ENCODE results near the gene DRAP1.

Gene DRAP1

GRCh38 chr11:65961267-65962140, 42.3 kb downstream of the DRAP1 start, which contains the start of gene SART1:
Gene SART1 (plus strand): TSS chr11:65961734. CDS start chr11:65961781, 47 bp downstream.
- DNase-seq (ENCODE audit: low read depth) = peak; percentile 86

DNA sequence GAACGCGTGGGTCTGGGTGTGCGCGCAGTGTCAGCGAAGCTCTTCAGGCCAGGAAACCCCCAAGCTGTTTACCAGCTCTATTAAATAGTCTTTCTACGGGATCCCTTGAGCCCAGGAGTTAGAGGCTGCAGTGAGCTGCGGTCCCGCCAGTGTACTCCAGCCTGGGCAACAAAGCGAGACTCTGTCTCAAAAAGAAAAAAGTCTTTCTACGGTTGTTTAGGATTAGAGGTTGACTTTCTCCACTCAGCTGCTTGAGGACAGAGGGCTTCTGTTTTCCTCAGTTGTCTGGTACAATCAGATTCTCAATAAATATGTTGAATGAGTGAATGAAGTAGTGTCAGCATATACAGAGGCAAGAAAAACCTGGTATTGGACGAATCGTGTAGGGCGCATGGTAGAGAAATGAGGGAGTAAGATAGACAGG, 42.9 kb downstream of the DRAP1 start:
- no peak for DNase-seq (ENCODE audit: low read depth)

DNA sequence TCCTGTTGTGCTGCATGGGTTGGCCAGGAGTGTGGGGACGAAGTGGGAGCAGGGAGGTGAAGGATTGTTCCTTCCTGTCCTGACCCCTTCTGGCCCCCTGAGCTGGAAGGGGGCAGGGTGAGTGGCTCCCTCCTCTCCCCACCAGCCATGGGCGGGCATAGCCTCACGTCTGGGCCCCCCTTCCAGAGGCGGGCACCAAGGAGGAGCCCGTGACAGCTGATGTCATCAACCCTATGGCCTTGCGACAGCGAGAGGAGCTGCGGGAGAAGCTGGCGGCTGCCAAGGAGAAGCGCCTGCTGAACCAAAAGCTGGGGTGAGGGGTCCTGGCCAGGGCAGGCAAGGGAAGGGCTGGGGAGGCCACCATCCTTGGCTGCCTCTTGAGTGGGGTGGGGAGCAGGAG, 45.7 kb downstream of the DRAP1 start:
- DNase-seq (ENCODE audit: low read depth) = no peak

DNA sequence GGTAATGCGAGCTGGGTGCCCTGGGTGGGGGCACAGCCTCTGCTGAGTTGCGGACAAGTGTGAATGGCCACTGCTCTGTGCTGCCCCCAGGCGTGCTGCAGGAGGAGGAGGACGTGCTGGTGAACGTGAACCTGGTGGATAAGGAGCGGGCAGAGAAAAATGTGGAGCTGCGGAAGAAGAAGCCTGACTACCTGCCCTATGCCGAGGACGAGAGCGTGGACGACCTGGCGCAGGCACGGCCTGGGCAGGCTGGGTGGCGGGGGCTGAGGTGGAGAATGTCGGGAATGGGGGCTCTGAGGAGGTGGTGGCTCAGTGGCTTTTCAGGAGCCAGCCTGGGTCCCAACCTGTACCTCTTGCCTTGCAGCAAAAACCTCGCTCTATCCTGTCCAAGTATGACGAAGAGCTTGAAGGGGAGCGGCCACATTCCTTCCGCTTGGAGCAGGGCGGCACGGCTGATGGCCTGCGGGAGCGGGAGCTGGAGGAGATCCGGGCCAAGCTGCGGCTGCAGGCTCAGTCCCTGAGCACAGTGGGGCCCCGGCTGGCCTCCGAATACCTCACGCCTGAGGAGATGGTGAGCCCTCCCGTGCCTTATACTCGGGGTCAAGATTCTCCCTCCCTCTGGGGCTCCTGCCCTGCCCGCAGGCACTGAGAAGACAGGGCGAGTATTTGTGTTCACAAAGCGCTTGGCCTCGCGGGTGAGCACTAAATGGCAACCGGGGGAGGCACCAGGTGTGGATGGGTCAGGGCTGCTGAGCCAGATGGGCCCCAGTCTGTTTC, 46.9 kb downstream of the DRAP1 start:
- DNase-seq (ENCODE audit: low read depth) = no peak

DNA sequence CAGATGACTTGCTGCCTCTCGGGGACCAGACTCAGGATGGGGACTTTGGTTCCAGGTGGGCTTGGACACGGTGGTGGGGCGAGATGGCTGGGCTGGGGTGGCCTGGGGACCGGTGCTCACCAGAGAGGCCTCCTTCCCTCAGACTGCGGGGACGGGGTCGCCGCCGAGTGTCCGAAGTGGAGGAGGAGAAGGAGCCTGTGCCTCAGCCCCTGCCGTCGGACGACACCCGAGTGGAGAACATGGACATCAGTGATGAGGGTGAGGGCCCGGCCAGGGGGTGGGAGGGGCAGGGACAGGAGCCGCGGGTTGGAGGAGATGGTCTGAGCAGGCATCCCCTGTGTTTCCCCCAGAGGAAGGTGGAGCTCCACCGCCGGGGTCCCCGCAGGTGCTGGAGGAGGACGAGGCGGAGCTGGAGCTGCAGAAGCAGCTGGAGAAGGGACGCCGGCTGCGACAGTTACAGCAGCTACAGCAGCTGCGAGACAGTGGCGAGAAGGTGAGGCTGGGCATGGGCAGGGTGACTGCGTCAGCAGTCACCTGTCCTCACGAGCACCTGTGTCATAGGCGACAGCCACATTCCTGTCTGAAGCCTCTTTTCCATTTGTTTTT, 48.2 kb downstream of the DRAP1 start:
- DNase-seq (ENCODE audit: low read depth) = no peak

DNA sequence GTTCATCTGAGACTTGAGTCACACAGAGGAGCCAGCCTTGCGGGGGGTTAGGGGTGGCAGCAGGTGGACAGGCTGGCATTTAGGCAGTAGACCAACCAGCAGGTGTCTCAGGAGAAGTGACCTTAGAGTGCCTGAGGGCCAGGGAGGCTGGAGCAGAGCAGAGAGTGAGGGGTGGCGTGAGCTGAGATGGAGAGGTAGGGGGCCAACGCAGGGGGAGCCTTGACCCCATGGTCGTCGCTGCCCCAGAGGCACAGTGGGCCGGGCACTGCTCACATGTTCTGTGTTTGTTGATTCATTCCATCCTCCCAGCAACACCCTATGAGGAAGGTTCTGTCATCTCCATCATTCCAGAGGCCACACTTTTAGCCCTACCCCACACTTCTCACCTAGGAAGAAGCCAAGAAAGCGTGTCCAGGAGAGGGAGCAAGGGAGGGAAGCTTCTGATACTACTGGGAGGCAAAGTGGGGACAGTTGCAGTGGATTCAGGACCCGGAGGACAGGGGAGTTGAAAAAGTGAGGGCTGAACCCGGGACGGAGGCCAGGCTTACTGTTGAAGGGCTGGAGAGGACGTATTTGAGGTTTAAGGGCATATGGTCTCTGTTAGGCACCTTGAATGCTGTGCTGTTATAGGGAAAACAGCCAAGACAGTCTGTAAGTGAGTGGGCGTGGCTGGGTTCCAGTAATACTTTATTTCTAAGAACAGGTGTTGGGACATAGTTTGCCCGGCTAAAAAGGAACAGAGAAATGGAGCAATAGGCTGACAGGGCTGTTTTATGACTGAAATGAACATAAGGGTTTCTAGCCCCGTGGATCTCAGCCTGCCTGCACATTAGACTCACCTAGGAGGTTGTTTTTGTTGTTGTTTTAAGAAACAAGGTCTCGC, 49.6 kb downstream of the DRAP1 start:
- DNase-seq (ENCODE audit: low read depth) = no peak

Data from stimulated activated CD8-positive, alpha-beta memory T cell treated with anti-CD3 and anti-CD28 coated beads, Interleukin-15, amount 100 ng/mL, for 1 hour (primary cell).